Spleen (tissue), 11 donors: ENCODE measurements around the gene BBC3. TPM values are rescaled to one million over a fixed set of nuclear protein-coding genes. Genes with fewer than 3 reads are reported as not detected.

Experiments used
- DNase-seq: peaks from one replicate; pipeline ENCODE4 v3.0.0-alpha.2; 2020
- H3K27ac ChIP-seq, 8 donors: fragments of 200-600 bp; sonication (generic) in 7 of 8; 1 replicate in 4 of 8; 2 replicates in 4 of 8; pipeline versions ENCODE4 v1.5.0 to v1.8.0; 2016 to 2021; ENCODE audit warnings: inconsistent platforms in 4 of 8, mild to moderate bottlenecking in 4 of 8, moderate library complexity in 1 of 8
- H3K27me3 ChIP-seq, 7 donors: fragments of 200-600 bp; sonication (generic) in 6 of 7; replicated peaks in 1 of 7; 1 replicate in 4 of 7; 2 replicates in 3 of 7; pipeline versions ENCODE4 v1.5.0 to v1.8.0; 2016 to 2021; ENCODE audit warnings: inconsistent platforms in 3 of 7, mild to moderate bottlenecking in 1 of 7
- H3K36me3 ChIP-seq, 6 donors: fragments of 200-600 bp; sonication (generic) in 5 of 6; 1 replicate in 4 of 6; 2 replicates in 2 of 6; pipeline versions ENCODE4 v1.5.0 to v1.8.0; 2016 to 2021; ENCODE audit warnings: inconsistent platforms in 2 of 6
- H3K4me1 ChIP-seq, 6 donors: fragments of 200-600 bp; sonication (generic) in 5 of 6; 1 replicate in 3 of 6; 2 replicates in 3 of 6; pipeline versions ENCODE4 v1.5.0 to v1.8.0; 2016 to 2021; ENCODE audit warnings: inconsistent platforms in 3 of 6
- H3K4me3 ChIP-seq, 8 donors: fragments of 200-600 bp; sonication (generic) in 7 of 8; 1 replicate in 4 of 8; 2 replicates in 4 of 8; pipeline versions ENCODE4 v1.5.0 to v1.8.0; 2016 to 2021; ENCODE audit warnings: inconsistent platforms in 4 of 8, mild to moderate bottlenecking in 4 of 8, moderate library complexity in 2 of 8
- H3K9me3 ChIP-seq, 8 donors: fragments of 200-600 bp; sonication (generic) in 7 of 8; 1 replicate in 4 of 8; 2 replicates in 4 of 8; pipeline versions ENCODE4 v1.5.0 to v1.8.0; 2016 to 2021; ENCODE audit warnings: inconsistent platforms in 4 of 8
- POLR2A ChIP-seq, 3 donors: fragments of 450-650 bp; IDR thresholded peaks; one replicate each; pipeline ENCODE4 v1.5.1; 2017; ENCODE audit warnings: antibody characterized with exemption in 3 of 3, mild to moderate bottlenecking in 1 of 3
- POLR2AphosphoS5 ChIP-seq, 3 donors: sonication (generic); formaldehyde crosslinking; IDR thresholded peaks; one replicate each; pipeline ENCODE4 v1.5.1; 2017; ENCODE audit warnings: antibody characterized with exemption in 3 of 3
- WGBS, 5 donors: extraction: QIAGEN DNeasy Blood & Tissue Kit in 3 of 5; methylation state at CpG; one replicate each; pipeline versions ENCODE4 v1.1.5 to v1.1.7; 2013 to 2018; 5-methylcytosine and 5-hydroxymethylcytosine counted together
- intact Hi-C: fragments of 100-400 bp; cut with DNase I; formaldehyde crosslinking; loops from one replicate; pipeline ENCODE4 v1.15.0; 2023; ENCODE audit warnings: low total_unique reads
- polyA plus RNA-seq, 3 donors: library from polyadenylated mRNA; stranded (reverse); fragments of 200-250 nt; gene quantifications; one replicate each; pipeline ENCODE4 v1.2.1, GENCODE V29; 2013
- total RNA-seq, 7 donors: library from RNA; depleted of rRNA in 3 of 7; stranded (reverse); fragments of >200 nt in 3 of 7; fragmentation: NEBNext Ultra II Directional in 4 of 7; extraction: Animal tissue kit (Norgen Biotek cat#: 25700) in 4 of 7; gene quantifications; one replicate each; pipeline versions ENCODE4 v1.1.0 to v1.2.1, GENCODE V29; 2016 to 2021
- TF ChIP-seq, protein P1 (sequence below), 11 experiments: fragments of 200-600 bp in 7 of 11; fragments of 450-650 bp in 4 of 11; sonication (generic) in 4 of 11; IDR thresholded peaks in 8 of 11; conservative IDR thresholded peaks in 3 of 11; 1 replicate in 7 of 11; 2 replicates in 4 of 11; pipeline versions ENCODE4 v1.4.0 to v1.8.0; 2016 to 2021; ENCODE audit warnings: antibody characterized with exemption in 11 of 11, inconsistent platforms in 4 of 11, mild to moderate bottlenecking in 1 of 11
- donor health status: healthy with polysubstance abuse.
- donor health status: DM: no; HTN: no; CAD: no; lungs with moderate emphysema.
- donor health status: DM: no; HTN: no; CAD: no.
- donor health status: Bipolar disorder and iron deficiency.
- donor health status: healthy.
- donor health status: DM: no; HTN: no; CAD: no.
- donor health status: DM: yes; HTN: yes; CAD: no.

Gene BBC3
- total and polyA plus RNA-seq, 10 donors: 6.3 to 17.0 (median 11.0) TPM

- Histone ChIP-seq H3K27ac (peak overlapping the region; percentile 21 to 77 (median 60)), H3K4me1 (peaks cover 5 to 66% (median 40%) of the 10 kb centered on the region in 6 donors), H3K36me3 (peaks cover 0 to 81% (median 0%) of the 10 kb centered on the region in 6 donors), H3K4me3 (no peak overlapping the region), H3K27me3 (no peaks in the 10 kb centered on the region), H3K9me3 (no peaks in the 10 kb centered on the region)
- intact Hi-C loops: no loop called here
- TF ChIP-seq POLR2A (IDR thresholded peaks at IDR 0.05): no peak
- peak; percentile 18 to 50 (median 44) for TF ChIP-seq POLR2AphosphoS5 (IDR thresholded peaks at IDR 0.05)
- TF ChIP-seq, protein P1, sequence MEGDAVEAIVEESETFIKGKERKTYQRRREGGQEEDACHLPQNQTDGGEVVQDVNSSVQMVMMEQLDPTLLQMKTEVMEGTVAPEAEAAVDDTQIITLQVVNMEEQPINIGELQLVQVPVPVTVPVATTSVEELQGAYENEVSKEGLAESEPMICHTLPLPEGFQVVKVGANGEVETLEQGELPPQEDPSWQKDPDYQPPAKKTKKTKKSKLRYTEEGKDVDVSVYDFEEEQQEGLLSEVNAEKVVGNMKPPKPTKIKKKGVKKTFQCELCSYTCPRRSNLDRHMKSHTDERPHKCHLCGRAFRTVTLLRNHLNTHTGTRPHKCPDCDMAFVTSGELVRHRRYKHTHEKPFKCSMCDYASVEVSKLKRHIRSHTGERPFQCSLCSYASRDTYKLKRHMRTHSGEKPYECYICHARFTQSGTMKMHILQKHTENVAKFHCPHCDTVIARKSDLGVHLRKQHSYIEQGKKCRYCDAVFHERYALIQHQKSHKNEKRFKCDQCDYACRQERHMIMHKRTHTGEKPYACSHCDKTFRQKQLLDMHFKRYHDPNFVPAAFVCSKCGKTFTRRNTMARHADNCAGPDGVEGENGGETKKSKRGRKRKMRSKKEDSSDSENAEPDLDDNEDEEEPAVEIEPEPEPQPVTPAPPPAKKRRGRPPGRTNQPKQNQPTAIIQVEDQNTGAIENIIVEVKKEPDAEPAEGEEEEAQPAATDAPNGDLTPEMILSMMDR (IDR thresholded peaks at IDR 0.05 in 8 of 11, conservative IDR thresholded peaks at IDR 0.05 in 3 of 11): no peak
- DNase-seq: no peak
- WGBS, 5 donors: 51 to 69% (median 59%) methylated on average over 12 of the region's 12 CpGs
Measured at GRCh38 chr19:47190167-47190727, 40.8 kb downstream of the BBC3 start.

- no peaks in the 10 kb centered on the region for H3K27me3 ChIP-seq
- no peak for TF ChIP-seq POLR2A (IDR thresholded peaks at IDR 0.05)
- TF ChIP-seq, protein P1 (IDR thresholded peaks at IDR 0.05 in 8 of 11, conservative IDR thresholded peaks at IDR 0.05 in 3 of 11): no peak
- no peak for TF ChIP-seq POLR2AphosphoS5 (IDR thresholded peaks at IDR 0.05)
- WGBS, 5 donors: 60 to 83% (median 81%) methylated on average over 5 of the region's 5 CpGs
- no peak for DNase-seq
- peaks cover 0 to 86% (median 0%) of the 10 kb centered on the region in 6 donors for H3K36me3 ChIP-seq
- peaks cover 5 to 73% (median 42%) of the 10 kb centered on the region in 6 donors for H3K4me1 ChIP-seq
- intact Hi-C loops: no loop called here
- no peak overlapping the region for H3K4me3 ChIP-seq
- H3K27ac ChIP-seq: peak overlapping the region in 6 of 8 donors; percentile 7 to 77 (median 70)
- no peaks in the 10 kb centered on the region for H3K9me3 ChIP-seq
Measured at GRCh38 chr19:47188507-47189033, 42.4 kb downstream of the BBC3 start.

DNA sequence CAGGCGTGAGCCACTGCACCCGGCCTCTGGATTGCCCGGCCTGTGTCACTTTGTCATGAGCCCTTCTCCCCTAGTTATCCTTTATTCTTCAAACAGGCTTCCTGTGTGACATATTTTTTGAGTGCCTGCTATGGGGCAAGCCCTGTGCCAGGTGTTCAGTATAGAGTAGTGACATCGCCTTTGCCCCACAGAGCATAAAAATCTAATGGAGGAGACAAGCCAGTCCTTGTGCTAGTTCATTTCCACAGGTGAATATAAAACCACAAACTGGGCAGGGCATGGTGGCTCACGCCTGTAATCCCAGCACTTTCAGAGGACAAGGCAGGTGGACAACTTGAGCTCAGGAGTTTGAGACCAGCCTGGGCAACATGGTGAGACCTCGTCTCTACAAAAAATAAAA is 43.2 kb downstream of the BBC3 start:
- Histone ChIP-seq H3K4me3 (no peak overlapping the region), H3K4me1 (peaks cover 5 to 81% (median 42%) of the 10 kb centered on the region in 6 donors), H3K27me3 (no peaks in the 10 kb centered on the region), H3K36me3 (peaks cover 0 to 87% (median 4%) of the 10 kb centered on the region in 6 donors), H3K9me3 (no peaks in the 10 kb centered on the region), H3K27ac (peak overlapping the region in 6 of 8 donors; percentile 4 to 77 (median 70))
- DNase-seq: no peak
- intact Hi-C loops: no loop called here
- no peak for TF ChIP-seq POLR2AphosphoS5 (IDR thresholded peaks at IDR 0.05)
- TF ChIP-seq, protein P1 (IDR thresholded peaks at IDR 0.05 in 8 of 11, conservative IDR thresholded peaks at IDR 0.05 in 3 of 11): no peak
- 84 to 94% (median 89%) methylated on average over 6 of the region's 6 CpGs for WGBS, 5 donors

DNA sequence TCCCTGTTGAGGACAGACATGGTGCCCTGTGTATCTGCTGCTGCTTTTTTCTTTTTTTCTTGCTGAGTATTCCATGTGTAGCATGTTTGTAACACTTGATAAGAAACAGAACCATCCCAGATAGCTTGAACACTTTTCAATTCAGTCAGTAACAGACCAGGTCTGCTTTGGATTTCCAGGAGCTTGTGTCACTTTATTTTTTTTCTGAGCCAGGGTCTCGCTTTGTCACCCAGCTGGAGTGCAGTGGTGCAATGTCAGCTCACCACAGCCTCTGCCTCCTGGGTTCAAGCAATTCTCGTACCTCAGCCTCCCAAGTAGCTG is 43.7 kb downstream of the BBC3 start:
- H3K4me1 ChIP-seq: peaks cover 5 to 86% (median 42%) of the 10 kb centered on the region in 6 donors
- H3K27ac ChIP-seq: peak overlapping the region in 7 of 8 donors; percentile 24 to 77 (median 70)
- no peaks in the 10 kb centered on the region for H3K27me3 ChIP-seq
- 70 to 95% (median 91%) methylated on average over 2 of the region's 2 CpGs for WGBS, 5 donors
- no peak overlapping the region for H3K4me3 ChIP-seq
- no peak for DNase-seq
- intact Hi-C loops: no loop called here
- H3K36me3 ChIP-seq: peaks cover 0 to 91% (median 8%) of the 10 kb centered on the region in 6 donors
- no peaks in the 10 kb centered on the region for H3K9me3 ChIP-seq
- TF ChIP-seq POLR2AphosphoS5 (IDR thresholded peaks at IDR 0.05): no peak
- TF ChIP-seq, protein P1 (IDR thresholded peaks at IDR 0.05 in 8 of 11, conservative IDR thresholded peaks at IDR 0.05 in 3 of 11): no peak
- TF ChIP-seq POLR2A (IDR thresholded peaks at IDR 0.05): no peak
